Lung (tissue), 12 donors: ENCODE measurements around the gene LAYN. TPM values are rescaled to one million over a fixed set of nuclear protein-coding genes. Genes with fewer than 3 reads are reported as not detected.

ENCODE experiments used
- ATAC-seq: fragments of 200-7000 bp; cut with Tn5 transposase; one replicate; pipeline ENCODE4 v1.9.1; 2020; ENCODE audit warnings: moderate number of reproducible peaks; ENCODE audit not compliant: insufficient read depth, low FRiP score
- DNase-seq, 3 donors: peaks; one replicate each; pipeline ENCODE4 v3.0.0-alpha.2; 2013 to 2017
- H3K27ac ChIP-seq, 2 donors: one replicate each; pipeline ENCODE4 v1.5.1; 2013; ENCODE audit warnings: mild to moderate bottlenecking in 2 of 2, moderate library complexity in 2 of 2, control low read depth in 1 of 2, inconsistent platforms in 1 of 2, low read depth in 1 of 2, low read length in 1 of 2
- H3K27me3 ChIP-seq, 3 donors: one replicate each; pipeline ENCODE4 v1.5.1; 2013; ENCODE audit warnings: low read length in 2 of 3; ENCODE audit not compliant: control insufficient read depth in 3 of 3, insufficient read depth in 3 of 3
- H3K36me3 ChIP-seq, 4 donors: one replicate each; pipeline ENCODE4 v1.5.1; 2013; ENCODE audit warnings: low read length in 4 of 4, mild to moderate bottlenecking in 1 of 4, moderate library complexity in 1 of 4; ENCODE audit not compliant: control insufficient read depth in 4 of 4, insufficient read depth in 4 of 4
- H3K4me1 ChIP-seq, 5 donors: one replicate each; pipeline ENCODE4 v1.5.1; 2013; ENCODE audit warnings: low read length in 5 of 5, mild to moderate bottlenecking in 2 of 5, moderate library complexity in 1 of 5; ENCODE audit not compliant: control insufficient read depth in 5 of 5, insufficient read depth in 5 of 5
- H3K4me3 ChIP-seq: one replicate; pipeline ENCODE4 v1.5.1; 2013; ENCODE audit warnings: mild to moderate bottlenecking, control low read depth, moderate library complexity
- H3K9ac ChIP-seq, 2 donors: one replicate each; pipeline ENCODE4 v1.5.1; 2013; ENCODE audit warnings: low read length in 2 of 2, control low read depth in 1 of 2; ENCODE audit not compliant: insufficient read depth in 1 of 2
- H3K9me3 ChIP-seq, 4 donors: one replicate each; pipeline ENCODE4 v1.5.1; 2013; ENCODE audit warnings: low read length in 3 of 4, mild to moderate bottlenecking in 1 of 4, moderate library complexity in 1 of 4; ENCODE audit not compliant: control insufficient read depth in 4 of 4, insufficient read depth in 3 of 4
- CTCF ChIP-seq: IDR thresholded peaks from 2 replicates; pipeline ENCODE4 v1.5.1; 2012; ENCODE audit warnings: mild to moderate bottlenecking; ENCODE audit errors: control extremely low read depth, extremely low read depth
- WGBS, 2 donors: extraction: QIAGEN DNeasy Blood & Tissue Kit; methylation state at CpG; one replicate each; pipeline ENCODE4 v1.1.7; 2013; 5-methylcytosine and 5-hydroxymethylcytosine counted together
- polyA plus RNA-seq, 2 donors: library from polyadenylated mRNA; stranded (reverse); fragments of 200-250 nt; gene quantifications; one replicate each; pipeline ENCODE4 v1.2.1, GENCODE V29; 2013
- total RNA-seq, 2 donors: library from RNA; depleted of rRNA in 1 of 2; stranded (reverse); fragments of >200 nt in 1 of 2; gene quantifications; one replicate each; pipeline ENCODE4 v1.2.1, GENCODE V29; 2014 to 2021
- donor health status: control.
- donor health status: control.
- donor health status: Bipolar disorder and iron deficiency.
- donor health status: healthy.
- donor health status: DM: yes; HTN: yes; CAD: no.

The LAYN gene
- total and polyA plus RNA-seq, 4 donors, result 6.5 to 13.4 (median 11.3) TPM

GRCh38 chr11:111500481-111500880, 40.0 kb upstream of the LAYN start:
- Histone ChIP-seq H3K27me3 (peaks cover 0 to 2% (median 0%) of the 10 kb centered on the region in 3 donors), H3K4me1 (no peaks in the 10 kb centered on the region), H3K9me3 (no peaks in the 10 kb centered on the region), H3K36me3 (no peaks in the 10 kb centered on the region), H3K27ac (no peak overlapping the region), H3K9ac (no peak overlapping the region), H3K4me3 (no peak overlapping the region)
- no peak for TF ChIP-seq CTCF
- 78 to 88% methylated on average over 1 of the region's 1 CpG for WGBS, 2 donors
- no peak for ATAC-seq
- no peak for DNase-seq

GRCh38 chr11:111502611-111503010, 37.9 kb upstream of the LAYN start:
- no peak for ATAC-seq
- Histone ChIP-seq H3K4me3 (no peak overlapping the region), H3K9me3 (no peaks in the 10 kb centered on the region), H3K9ac (no peak overlapping the region), H3K4me1 (no peaks in the 10 kb centered on the region), H3K36me3 (no peaks in the 10 kb centered on the region), H3K27ac (no peak overlapping the region), H3K27me3 (peaks cover 0 to 2% (median 0%) of the 10 kb centered on the region in 3 donors)
- TF ChIP-seq CTCF, result no peak
- whole genome bisulfite sequencing, 2 donors, result 72 to 76% methylated on average over 1 of the region's 1 CpG
- no peak for DNase-seq

GRCh38 chr11:111510311-111510710, 30.2 kb upstream of the LAYN start:
- ATAC-seq (no peak), DNase-seq (no peak)
- Histone ChIP-seq H3K9me3 (no peaks in the 10 kb centered on the region), H3K27ac (no peak overlapping the region), H3K36me3 (no peaks in the 10 kb centered on the region), H3K9ac (no peak overlapping the region), H3K4me1 (peaks cover 0 to 11% (median 0%) of the 10 kb centered on the region in 5 donors), H3K27me3 (peaks cover 0 to 41% (median 31%) of the 10 kb centered on the region in 3 donors), H3K4me3 (no peak overlapping the region)
- no peak for TF ChIP-seq CTCF
- 91% methylated on average over 1 of the region's 1 CpG for WGBS, 2 donors
